Neural progenitor cell (in vitro differentiated cells): ENCODE measurements around the gene PHF24. TPM values are rescaled to one million over a fixed set of nuclear protein-coding genes. Genes with fewer than 3 reads are reported as not detected.

Experiments used
- DNase-seq: peaks from one replicate; pipeline ENCODE4 v3.0.0-alpha.2; 2016; ENCODE audit warnings: low spot score
- H2AFZ ChIP-seq: fragments of 200-600 bp; sonication (generic); replicated peaks from 2 replicates; pipeline ENCODE4 v1.6.1; 2016; ENCODE audit warnings: antibody characterized with exemption
- H3F3A ChIP-seq: fragments of 200-600 bp; sonication (generic); 2 replicates; pipeline ENCODE4 v1.6.1; 2016; ENCODE audit warnings: antibody characterized with exemption, low read depth
- H3K27ac ChIP-seq: fragments of 200-600 bp; sonication (generic); 2 replicates; pipeline ENCODE4 v1.5.1; 2016; ENCODE audit warnings: mild to moderate bottlenecking
- H3K27me3 ChIP-seq: fragments of 200-600 bp; sonication (generic); 2 replicates; pipeline ENCODE4 v1.6.1; 2016; ENCODE audit warnings: mild to moderate bottlenecking, moderate library complexity
- H3K36me3 ChIP-seq: fragments of 200-600 bp; sonication (generic); 2 replicates; pipeline ENCODE4 v1.5.1; 2016
- H3K4me1 ChIP-seq: fragments of 200-600 bp; sonication (generic); 2 replicates; pipeline ENCODE4 v1.6.1; 2016; ENCODE audit warnings: mixed run types
- H3K4me2 ChIP-seq: fragments of 200-600 bp; sonication (generic); 2 replicates; pipeline ENCODE4 v1.6.1; 2016
- H3K4me3 ChIP-seq: fragments of 200-600 bp; sonication (generic); 2 replicates; pipeline ENCODE4 v1.5.1; 2016
- H3K79me2 ChIP-seq: fragments of 200-600 bp; sonication (generic); 2 replicates; pipeline ENCODE4 v1.6.1; 2016; ENCODE audit warnings: low read depth
- H3K9ac ChIP-seq: fragments of 200-600 bp; sonication (generic); 2 replicates; pipeline ENCODE4 v1.6.1; 2016
- H3K9me3 ChIP-seq: fragments of 200-600 bp; sonication (generic); 2 replicates; pipeline ENCODE4 v1.5.1; 2016; ENCODE audit warnings: low read depth
- H4K20me1 ChIP-seq: fragments of 200-600 bp; sonication (generic); 2 replicates; pipeline ENCODE4 v1.6.1; 2016; ENCODE audit warnings: low read depth
- H3K27ac Mint-ChIP-seq: 3 replicates; pipeline ENCODE4 v1.8.0; 2021; ENCODE audit warnings: mixed read lengths
- H3K27me3 Mint-ChIP-seq: 2 replicates; pipeline ENCODE4 v1.8.0; 2022; ENCODE audit warnings: low read depth, mild to moderate bottlenecking, inconsistent platforms, moderate library complexity, mixed read lengths; ENCODE audit not compliant: insufficient read depth
- H3K36me3 Mint-ChIP-seq: 3 replicates; pipeline ENCODE4 v1.8.0; 2021; ENCODE audit warnings: mixed read lengths
- H3K4me1 Mint-ChIP-seq: 3 replicates; pipeline ENCODE4 v1.8.0; 2021; ENCODE audit warnings: mixed read lengths
- H3K4me3 Mint-ChIP-seq: 3 replicates; pipeline ENCODE4 v1.8.0; 2021; ENCODE audit warnings: mild to moderate bottlenecking, moderate library complexity, mixed read lengths
- H3K9me3 Mint-ChIP-seq: 3 replicates; pipeline ENCODE4 v1.8.0; 2020; ENCODE audit warnings: mixed read lengths
- EZH2 ChIP-seq: fragments of 200-600 bp; sonication (generic); IDR thresholded peaks from 2 replicates; pipeline ENCODE4 v1.6.1; 2017; ENCODE audit warnings: antibody characterized with exemption, mild to moderate bottlenecking, moderate library complexity
- EZH2phosphoT487 ChIP-seq: fragments of 200-600 bp; sonication (generic); IDR thresholded peaks from 2 replicates; pipeline ENCODE4 v1.6.1; 2017; ENCODE audit warnings: antibody characterized with exemption
- total RNA-seq: library from RNA; depleted of rRNA; stranded (reverse); fragments of >200 nt; gene quantifications from 2 replicates; pipeline ENCODE4 v1.2.3, GENCODE V29; 2015; ENCODE audit warnings: low replicate concordance
- TF ChIP-seq, protein P1 (sequence below): fragments of 200-600 bp; sonication (generic); IDR thresholded peaks from 2 replicates; pipeline ENCODE4 v1.5.1; 2017; ENCODE audit warnings: antibody characterized with exemption, mild to moderate bottlenecking

The PHF24 gene
- total RNA-seq, 1 donor from 2014 or later, result 1.8 TPM

DNA sequence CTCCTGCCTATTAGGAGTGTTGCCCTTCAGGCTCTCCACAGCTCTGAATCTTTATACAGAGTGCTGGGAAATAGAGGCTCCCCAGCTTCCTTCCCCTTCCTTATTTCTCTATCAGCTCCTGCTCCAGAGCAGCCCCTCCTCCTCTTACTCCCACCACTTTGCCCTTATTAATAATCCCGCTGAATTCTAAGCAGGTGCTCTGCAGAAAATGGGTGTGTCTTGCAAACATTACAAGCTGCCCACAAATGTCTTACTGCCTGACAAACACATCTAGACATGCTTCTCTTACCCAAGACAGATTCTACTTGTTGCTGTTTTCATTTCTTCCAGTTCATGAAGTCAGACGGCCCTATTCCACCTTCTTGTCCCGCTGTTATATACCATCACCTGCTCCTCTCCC is 6.4 kb downstream of the PHF24 start:
- peaks cover 14% of the 10 kb centered on the region for H3K27me3 Mint-ChIP-seq
- no peak overlapping the region for H3K9ac ChIP-seq
- H3K4me3 ChIP-seq, result no peak overlapping the region
- H3K27ac ChIP-seq, result no peak overlapping the region
- no peak for TF ChIP-seq EZH2
- TF ChIP-seq, protein P1, sequence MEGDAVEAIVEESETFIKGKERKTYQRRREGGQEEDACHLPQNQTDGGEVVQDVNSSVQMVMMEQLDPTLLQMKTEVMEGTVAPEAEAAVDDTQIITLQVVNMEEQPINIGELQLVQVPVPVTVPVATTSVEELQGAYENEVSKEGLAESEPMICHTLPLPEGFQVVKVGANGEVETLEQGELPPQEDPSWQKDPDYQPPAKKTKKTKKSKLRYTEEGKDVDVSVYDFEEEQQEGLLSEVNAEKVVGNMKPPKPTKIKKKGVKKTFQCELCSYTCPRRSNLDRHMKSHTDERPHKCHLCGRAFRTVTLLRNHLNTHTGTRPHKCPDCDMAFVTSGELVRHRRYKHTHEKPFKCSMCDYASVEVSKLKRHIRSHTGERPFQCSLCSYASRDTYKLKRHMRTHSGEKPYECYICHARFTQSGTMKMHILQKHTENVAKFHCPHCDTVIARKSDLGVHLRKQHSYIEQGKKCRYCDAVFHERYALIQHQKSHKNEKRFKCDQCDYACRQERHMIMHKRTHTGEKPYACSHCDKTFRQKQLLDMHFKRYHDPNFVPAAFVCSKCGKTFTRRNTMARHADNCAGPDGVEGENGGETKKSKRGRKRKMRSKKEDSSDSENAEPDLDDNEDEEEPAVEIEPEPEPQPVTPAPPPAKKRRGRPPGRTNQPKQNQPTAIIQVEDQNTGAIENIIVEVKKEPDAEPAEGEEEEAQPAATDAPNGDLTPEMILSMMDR, result no peak
- no peak for TF ChIP-seq EZH2phosphoT487
- peaks cover 36% of the 10 kb centered on the region for H3K4me1 ChIP-seq
- H3F3A ChIP-seq, result peaks cover 18% of the 10 kb centered on the region
- H3K4me1 Mint-ChIP-seq, result peaks cover 25% of the 10 kb centered on the region
- H3K9me3 Mint-ChIP-seq, result no peaks in the 10 kb centered on the region
- H3K79me2 ChIP-seq, result no peaks in the 10 kb centered on the region
- no peak overlapping the region for H2AFZ ChIP-seq
- H3K27me3 ChIP-seq, result peaks cover 19% of the 10 kb centered on the region
- no peak overlapping the region for H3K4me3 Mint-ChIP-seq
- no peaks in the 10 kb centered on the region for H3K9me3 ChIP-seq
- H3K36me3 ChIP-seq, result no peaks in the 10 kb centered on the region
- no peak overlapping the region for H3K4me2 ChIP-seq
- H3K36me3 Mint-ChIP-seq, result no peaks in the 10 kb centered on the region
- H3K27ac Mint-ChIP-seq, result no peak overlapping the region
- no peaks in the 10 kb centered on the region for H4K20me1 ChIP-seq
- no peak for DNase-seq

- peaks cover 8% of the 10 kb centered on the region for H3K27me3 Mint-ChIP-seq
- no peaks in the 10 kb centered on the region for H3K36me3 Mint-ChIP-seq
- H3K27ac Mint-ChIP-seq, result no peak overlapping the region
Observed at GRCh38 chr9:34971146-34971811, 13.2 kb downstream of the PHF24 start.

DNA sequence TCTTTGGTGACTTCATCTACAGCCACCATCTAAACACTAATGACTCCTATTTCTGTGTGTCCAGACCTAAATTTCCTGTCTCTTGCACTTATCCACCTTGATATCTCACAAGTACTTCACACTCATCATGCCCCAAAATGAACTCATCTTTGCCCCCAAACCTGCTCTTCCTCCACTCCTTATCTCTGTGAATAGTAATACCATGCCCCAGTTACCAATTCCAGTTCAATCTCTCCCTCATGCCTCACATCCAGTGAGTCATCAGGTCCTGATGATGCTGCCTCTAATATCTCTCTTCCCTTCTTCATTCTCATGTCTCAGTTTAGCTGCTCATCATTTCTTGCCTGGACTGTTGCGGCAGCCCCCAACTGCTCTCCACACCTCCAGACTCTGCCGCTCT is 16.6 kb downstream of the PHF24 start:
- Histone ChIP-seq H3F3A (no peaks in the 10 kb centered on the region), H3K4me2 (no peak overlapping the region), H3K4me1 (no peaks in the 10 kb centered on the region), H3K36me3 (no peaks in the 10 kb centered on the region), H3K27me3 (no peaks in the 10 kb centered on the region), H4K20me1 (no peaks in the 10 kb centered on the region), H3K4me3 (no peak overlapping the region), H3K9ac (no peak overlapping the region), H3K9me3 (no peaks in the 10 kb centered on the region), H3K79me2 (no peaks in the 10 kb centered on the region), H3K27ac (no peak overlapping the region), H2AFZ (no peak overlapping the region)
- H3K27ac Mint-ChIP-seq, result no peak overlapping the region
- DNase-seq, result no peak
- H3K4me3 Mint-ChIP-seq, result no peak overlapping the region
- no peak for TF ChIP-seq EZH2
- no peak for TF ChIP-seq EZH2phosphoT487
- TF ChIP-seq, protein P1, result no peak
- peaks cover 6% of the 10 kb centered on the region for H3K27me3 Mint-ChIP-seq
- no peaks in the 10 kb centered on the region for H3K9me3 Mint-ChIP-seq
- H3K4me1 Mint-ChIP-seq, result peaks cover 5% of the 10 kb centered on the region
- H3K36me3 Mint-ChIP-seq, result no peaks in the 10 kb centered on the region

More at GRCh38 chr9:34971146-34971811, 13.2 kb downstream of the PHF24 start:
- no peak for DNase-seq
- Histone ChIP-seq H3K27me3 (peaks cover 5% of the 10 kb centered on the region), H3K36me3 (no peaks in the 10 kb centered on the region), H3K4me2 (no peak overlapping the region), H3K79me2 (no peaks in the 10 kb centered on the region), H3K9me3 (no peaks in the 10 kb centered on the region), H3K4me1 (no peaks in the 10 kb centered on the region), H3K4me3 (no peak overlapping the region), H3F3A (no peaks in the 10 kb centered on the region), H3K9ac (no peak overlapping the region), H4K20me1 (no peaks in the 10 kb centered on the region), H2AFZ (no peak overlapping the region), H3K27ac (no peak overlapping the region)
- TF ChIP-seq EZH2 (no peak), EZH2phosphoT487 (no peak)
- TF ChIP-seq, protein P1, result no peak
- no peaks in the 10 kb centered on the region for H3K9me3 Mint-ChIP-seq
- H3K4me1 Mint-ChIP-seq, result no peaks in the 10 kb centered on the region
- no peak overlapping the region for H3K4me3 Mint-ChIP-seq
